ENCODE results near the gene COQ10A. TPM values are rescaled to one million over a fixed set of nuclear protein-coding genes. Genes with fewer than 3 reads are reported as not detected.

Gene COQ10A
- total RNA-seq, 4 donors from 2014 or later: 6.7 to 51.5 (median 27.9) TPM

DNA sequence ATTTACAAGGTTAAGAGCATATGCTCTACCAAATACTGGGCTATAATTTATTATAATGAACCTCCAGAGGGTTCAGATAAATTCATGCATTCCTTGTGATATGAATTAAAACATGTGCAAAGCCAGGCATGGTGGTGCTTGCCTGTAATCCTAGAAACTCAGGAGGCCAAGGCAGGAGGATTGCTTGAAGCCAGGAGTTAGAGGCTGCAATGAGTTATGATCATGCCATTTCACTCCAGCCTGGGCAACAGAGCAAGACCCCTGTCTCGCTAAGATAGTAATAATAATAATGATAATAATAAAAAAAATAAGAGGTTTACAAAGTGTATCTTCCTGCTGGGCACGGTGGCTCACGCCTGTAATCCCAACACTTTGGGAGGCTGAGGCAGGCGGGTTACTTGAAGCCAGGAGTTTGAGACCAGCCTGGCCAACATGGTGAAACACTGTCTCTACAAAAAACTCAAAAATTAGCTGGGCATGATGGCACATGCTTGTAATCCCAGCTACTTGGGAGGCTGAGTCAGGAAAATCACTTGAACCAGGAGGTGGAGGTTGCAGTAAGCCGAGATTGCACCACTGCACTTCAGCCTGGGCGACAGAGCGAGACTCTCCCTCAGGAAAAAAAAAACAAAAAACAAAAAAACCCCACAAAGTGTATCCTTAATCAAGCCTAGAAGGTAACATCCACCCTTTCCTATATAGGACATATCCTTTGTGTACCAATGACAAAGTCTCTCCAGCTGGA is 40.7 kb downstream of the COQ10A start:
- 88 to 96% methylated on average over 3 to 7 of the region's 7 CpGs for WGBS, 2 donors (ENCODE audit: low coverage in 1 of 2)
- intact Hi-C loops (cut with DNase I; ENCODE audit: low total_unique reads): no loop called here
- TF ChIP-seq EP300 (IDR thresholded peaks at IDR 0.05; ENCODE audit: low read depth) (no peak), POLR2AphosphoS5 (IDR thresholded peaks at IDR 0.05) (no peak), POLR2A (IDR thresholded peaks at IDR 0.05) (no peak)
- TF ChIP-seq, protein P1, sequence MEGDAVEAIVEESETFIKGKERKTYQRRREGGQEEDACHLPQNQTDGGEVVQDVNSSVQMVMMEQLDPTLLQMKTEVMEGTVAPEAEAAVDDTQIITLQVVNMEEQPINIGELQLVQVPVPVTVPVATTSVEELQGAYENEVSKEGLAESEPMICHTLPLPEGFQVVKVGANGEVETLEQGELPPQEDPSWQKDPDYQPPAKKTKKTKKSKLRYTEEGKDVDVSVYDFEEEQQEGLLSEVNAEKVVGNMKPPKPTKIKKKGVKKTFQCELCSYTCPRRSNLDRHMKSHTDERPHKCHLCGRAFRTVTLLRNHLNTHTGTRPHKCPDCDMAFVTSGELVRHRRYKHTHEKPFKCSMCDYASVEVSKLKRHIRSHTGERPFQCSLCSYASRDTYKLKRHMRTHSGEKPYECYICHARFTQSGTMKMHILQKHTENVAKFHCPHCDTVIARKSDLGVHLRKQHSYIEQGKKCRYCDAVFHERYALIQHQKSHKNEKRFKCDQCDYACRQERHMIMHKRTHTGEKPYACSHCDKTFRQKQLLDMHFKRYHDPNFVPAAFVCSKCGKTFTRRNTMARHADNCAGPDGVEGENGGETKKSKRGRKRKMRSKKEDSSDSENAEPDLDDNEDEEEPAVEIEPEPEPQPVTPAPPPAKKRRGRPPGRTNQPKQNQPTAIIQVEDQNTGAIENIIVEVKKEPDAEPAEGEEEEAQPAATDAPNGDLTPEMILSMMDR (IDR thresholded peaks at IDR 0.05): no peak
- Histone ChIP-seq H3K4me1 (peaks cover 0 to 5% (median 0%) of the 10 kb centered on the region in 4 donors), H3K9me3 (no peaks in the 10 kb centered on the region), H3K27ac (no peak overlapping the region), H3K4me3 (no peak overlapping the region), H3K36me3 (peaks cover 0 to 23% (median 2%) of the 10 kb centered on the region in 4 donors), H3K27me3 (no peaks in the 10 kb centered on the region)
- in situ Hi-C loops (cut with MboI; ENCODE audit: low pct_ligation_motif_present in 1 of 4, low pct_unique_long_range_greater_than_20kb in 1 of 4, low sequenced_read_pairs in 3 of 4): no loop called here
- no peak for DNase-seq

DNA sequence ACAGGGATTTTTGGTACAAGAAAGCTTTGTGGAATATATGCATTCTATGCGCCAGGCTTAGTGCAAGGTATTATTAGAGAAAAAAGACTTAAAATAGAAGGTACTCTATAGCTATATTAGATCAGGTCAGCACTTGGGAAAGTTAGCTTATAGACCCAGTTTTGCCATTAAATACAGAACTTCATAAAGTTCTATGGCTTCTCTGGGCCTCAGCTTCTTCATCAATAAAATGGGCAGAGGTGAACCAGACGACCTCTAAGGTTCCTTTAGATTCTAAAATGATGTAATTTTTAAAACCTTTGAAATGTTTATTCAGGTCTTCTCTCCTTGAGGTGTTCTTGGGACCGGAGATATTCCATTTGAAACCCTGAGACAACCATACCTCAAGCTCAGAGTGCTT is 42.0 kb downstream of the COQ10A start:
- Histone ChIP-seq H3K36me3 (peaks cover 0 to 27% (median 2%) of the 10 kb centered on the region in 4 donors), H3K9me3 (no peaks in the 10 kb centered on the region), H3K27me3 (no peaks in the 10 kb centered on the region), H3K4me1 (no peaks in the 10 kb centered on the region), H3K4me3 (no peak overlapping the region), H3K27ac (no peak overlapping the region)
- intact Hi-C loops (cut with DNase I; ENCODE audit: low total_unique reads): no loop called here
- in situ Hi-C loops (cut with MboI; ENCODE audit: low pct_ligation_motif_present in 1 of 4, low pct_unique_long_range_greater_than_20kb in 1 of 4, low sequenced_read_pairs in 3 of 4): no loop called here
- 85 to 89% methylated on average over 3 of the region's 3 CpGs for WGBS, 2 donors (ENCODE audit: low coverage in 1 of 2)
- TF ChIP-seq EP300 (IDR thresholded peaks at IDR 0.05; ENCODE audit: low read depth) (no peak), POLR2A (IDR thresholded peaks at IDR 0.05) (no peak)
- no peak for DNase-seq

DNA sequence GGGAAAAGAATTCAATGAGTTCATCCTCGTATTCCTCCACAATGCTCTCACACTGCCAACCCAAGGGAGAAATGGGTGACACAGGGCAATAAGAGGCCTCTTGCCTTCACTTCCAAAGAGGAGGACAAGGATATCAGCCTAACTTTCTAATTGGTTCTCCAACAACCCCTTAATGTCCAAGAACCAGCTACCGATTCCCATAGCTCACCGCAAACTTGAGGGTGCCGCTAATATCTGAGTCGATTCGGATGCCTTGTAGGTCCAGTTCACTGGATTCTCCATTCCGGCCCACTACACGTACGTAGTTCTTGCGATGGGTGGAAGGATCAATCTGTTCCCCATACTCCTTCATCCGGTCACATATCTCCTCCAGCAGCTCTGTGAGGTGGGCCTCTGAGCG is 44.3 kb downstream of the COQ10A start:
- Histone ChIP-seq H3K4me3 (no peak overlapping the region), H3K27me3 (no peaks in the 10 kb centered on the region), H3K9me3 (no peaks in the 10 kb centered on the region), H3K27ac (no peak overlapping the region), H3K4me1 (peaks cover 7 to 13% (median 10%) of the 10 kb centered on the region in 4 donors), H3K36me3 (peaks cover 0 to 23% (median 2%) of the 10 kb centered on the region in 4 donors)
- in situ Hi-C loops (cut with MboI; ENCODE audit: low pct_ligation_motif_present in 1 of 4, low pct_unique_long_range_greater_than_20kb in 1 of 4, low sequenced_read_pairs in 3 of 4) (loop anchor here in 1 of 4 donors (10.0 kb wide), 1 partner anchor 154 kb away; the partner anchor contains the start of gene SPRYD4), intact Hi-C loops (cut with DNase I; ENCODE audit: low total_unique reads) (no loop called here)
- TF ChIP-seq, protein P1 (IDR thresholded peaks at IDR 0.05): no peak
- no peak for TF ChIP-seq POLR2AphosphoS5 (IDR thresholded peaks at IDR 0.05)
- TF ChIP-seq EP300 (IDR thresholded peaks at IDR 0.05; ENCODE audit: low read depth): no peak
- no peak for TF ChIP-seq POLR2A (IDR thresholded peaks at IDR 0.05)
- no peak for DNase-seq
- 80 to 95% methylated on average over 1 to 12 of the region's 12 CpGs for WGBS, 2 donors (ENCODE audit: low coverage in 1 of 2)

DNA sequence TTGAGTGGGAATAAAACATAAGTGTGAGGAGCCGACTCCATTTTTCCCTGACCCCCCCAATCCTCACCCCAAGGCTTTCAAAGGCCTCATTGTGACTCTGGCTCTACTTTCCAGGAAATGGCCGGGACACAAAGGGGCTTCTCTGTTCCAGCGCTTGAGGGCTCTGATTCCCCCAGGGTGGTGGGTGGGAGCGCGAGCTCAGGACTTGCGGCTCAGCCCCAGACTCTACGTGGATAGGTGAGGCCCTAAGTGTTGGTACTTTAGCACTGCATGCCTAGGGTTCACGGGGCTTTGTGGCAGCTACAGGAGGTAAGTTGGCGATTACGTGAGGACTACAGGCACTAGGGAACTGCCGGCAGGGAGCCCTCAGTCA is 48.5 kb downstream of the COQ10A start:
- intact Hi-C loops (cut with DNase I; ENCODE audit: low total_unique reads): no loop called here
- 0% methylated on average over 11 of the region's 11 CpGs; no CpG with 5 or more reads in 1 of the 2 donors for WGBS, 2 donors (ENCODE audit: low coverage in 1 of 2)
- no peak for TF ChIP-seq POLR2AphosphoS5 (IDR thresholded peaks at IDR 0.05)
- TF ChIP-seq POLR2A (IDR thresholded peaks at IDR 0.05): no peak
- TF ChIP-seq, protein P1 (IDR thresholded peaks at IDR 0.05): no peak
- TF ChIP-seq EP300 (IDR thresholded peaks at IDR 0.05; ENCODE audit: low read depth): no peak
- H3K9me3 ChIP-seq: no peaks in the 10 kb centered on the region
- H3K27me3 ChIP-seq: no peaks in the 10 kb centered on the region
- H3K36me3 ChIP-seq: peaks cover 0 to 26% (median 0%) of the 10 kb centered on the region in 4 donors
- in situ Hi-C loops (cut with MboI; ENCODE audit: low pct_ligation_motif_present in 1 of 4, low pct_unique_long_range_greater_than_20kb in 1 of 4, low sequenced_read_pairs in 3 of 4): loop anchor here in 1 of 4 donors (10.0 kb wide), 1 partner anchor 150 kb away; the partner anchor contains the start of gene SPRYD4
- H3K27ac ChIP-seq: peak overlapping the region; percentile 91 to 97 (median 92)
- H3K4me1 ChIP-seq: peaks cover 13 to 17% (median 16%) of the 10 kb centered on the region in 4 donors
- DNase-seq: peak; percentile 24
- H3K4me3 ChIP-seq: peak overlapping the region; percentile 76 to 92 (median 79)
